Gastroesophageal sphincter (tissue), 3 donors: Measurements from ENCODE around the gene ADAMTS2.

Source experiments
- POLR2AphosphoS5 ChIP-seq: sonication (generic); formaldehyde crosslinking; IDR thresholded peaks from one replicate; pipeline ENCODE4 v1.6.1; 2017; ENCODE audit warnings: antibody characterized with exemption
- TF ChIP-seq, protein P1 (sequence below), 4 experiments: fragments of 200-600 bp in 2 of 4; fragments of 450-650 bp in 2 of 4; sonication (generic) in 1 of 4; IDR thresholded peaks; one replicate each; pipeline ENCODE4 v1.5.1; 2017 to 2019; ENCODE audit warnings: antibody characterized with exemption in 4 of 4, mild to moderate bottlenecking in 2 of 4, moderate library complexity in 2 of 4

DNA sequence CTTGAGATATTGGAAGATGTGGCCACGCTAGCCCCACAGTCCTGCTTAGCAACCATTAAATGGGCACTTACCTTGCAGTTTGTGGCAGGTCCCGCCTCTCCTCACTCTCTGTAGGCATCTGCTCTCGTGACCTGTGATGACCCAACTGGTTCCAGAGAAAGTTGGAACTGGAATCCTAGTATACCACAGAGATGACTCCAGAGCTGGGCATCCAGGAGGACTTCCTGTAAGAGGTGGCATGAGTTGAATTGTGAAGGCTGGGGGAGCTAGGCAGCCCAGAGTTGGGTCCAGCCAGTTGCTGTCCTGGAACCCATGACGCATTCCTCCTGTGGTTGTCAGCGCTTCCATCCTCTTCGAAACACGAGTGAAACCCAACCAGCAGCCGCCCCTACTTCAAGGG, 1.6 kb upstream of the ADAMTS2 start:
- TF ChIP-seq, protein P1, sequence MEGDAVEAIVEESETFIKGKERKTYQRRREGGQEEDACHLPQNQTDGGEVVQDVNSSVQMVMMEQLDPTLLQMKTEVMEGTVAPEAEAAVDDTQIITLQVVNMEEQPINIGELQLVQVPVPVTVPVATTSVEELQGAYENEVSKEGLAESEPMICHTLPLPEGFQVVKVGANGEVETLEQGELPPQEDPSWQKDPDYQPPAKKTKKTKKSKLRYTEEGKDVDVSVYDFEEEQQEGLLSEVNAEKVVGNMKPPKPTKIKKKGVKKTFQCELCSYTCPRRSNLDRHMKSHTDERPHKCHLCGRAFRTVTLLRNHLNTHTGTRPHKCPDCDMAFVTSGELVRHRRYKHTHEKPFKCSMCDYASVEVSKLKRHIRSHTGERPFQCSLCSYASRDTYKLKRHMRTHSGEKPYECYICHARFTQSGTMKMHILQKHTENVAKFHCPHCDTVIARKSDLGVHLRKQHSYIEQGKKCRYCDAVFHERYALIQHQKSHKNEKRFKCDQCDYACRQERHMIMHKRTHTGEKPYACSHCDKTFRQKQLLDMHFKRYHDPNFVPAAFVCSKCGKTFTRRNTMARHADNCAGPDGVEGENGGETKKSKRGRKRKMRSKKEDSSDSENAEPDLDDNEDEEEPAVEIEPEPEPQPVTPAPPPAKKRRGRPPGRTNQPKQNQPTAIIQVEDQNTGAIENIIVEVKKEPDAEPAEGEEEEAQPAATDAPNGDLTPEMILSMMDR (IDR thresholded peaks at IDR 0.05), result no peak
- no peak for TF ChIP-seq POLR2AphosphoS5
